Common myeloid progenitor, CD34-positive (primary cell): ENCODE data around the gene TACR2.

Experiments used
- CTCF ChIA-PET: fragments of 350-600 bp; sonication (Branson Sonifier 250); formaldehyde crosslinking; loops from one replicate; lab custom pipeline; 2021; ENCODE audit warnings: antibody characterized with exemption; lab: Charles Lee
- POLR2A ChIA-PET: fragments of 350-600 bp; sonication (Branson Sonifier 250); formaldehyde crosslinking; loops from one replicate; lab custom pipeline; 2021; ENCODE audit warnings: antibody characterized with exemption; lab: Charles Lee
- DNase-seq, 3 donors: peaks; one replicate each; pipeline versions ENCODE4 v3.0.0 to v3.0.0-alpha.2; 2013
- H3K27ac ChIP-seq, 2 experiments: 1 replicate in 1 of 2; 2 replicates in 1 of 2; pipeline ENCODE4 v1.7.0; 2013; ENCODE audit warnings: inconsistent platforms in 2 of 2, low read length in 2 of 2, mild to moderate bottlenecking in 2 of 2, low read depth in 1 of 2, moderate library complexity in 1 of 2; ENCODE audit not compliant: severe bottlenecking in 2 of 2, insufficient read depth in 1 of 2, poor library complexity in 1 of 2
- H3K27me3 ChIP-seq, 5 experiments: replicated peaks in 2 of 5; 1 replicate in 3 of 5; 2 replicates in 2 of 5; pipeline versions ENCODE4 v1.6.1 to v1.7.0; 2013; ENCODE audit warnings: low read length in 4 of 5, mild to moderate bottlenecking in 2 of 5, moderate library complexity in 2 of 5, inconsistent platforms in 1 of 5; ENCODE audit not compliant: insufficient read depth in 5 of 5, control insufficient read depth in 4 of 5
- H3K36me3 ChIP-seq, 4 experiments: 1 replicate in 2 of 4; 2 replicates in 2 of 4; pipeline versions ENCODE4 v1.6.1 to v1.7.0; 2013; ENCODE audit warnings: low read length in 3 of 4, control low read depth in 1 of 4, mild to moderate bottlenecking in 1 of 4; ENCODE audit not compliant: control insufficient read depth in 4 of 4, insufficient read depth in 4 of 4
- H3K4me1 ChIP-seq, 4 experiments: 1 replicate in 3 of 4; 2 replicates in 1 of 4; pipeline versions ENCODE4 v1.6.1 to v1.7.1; 2013; ENCODE audit warnings: low read length in 3 of 4, mild to moderate bottlenecking in 3 of 4, control low read depth in 1 of 4, inconsistent platforms in 1 of 4, moderate library complexity in 1 of 4; ENCODE audit not compliant: control insufficient read depth in 4 of 4, insufficient read depth in 4 of 4; ENCODE audit errors: control extremely low read depth in 1 of 4
- H3K4me3 ChIP-seq, 7 experiments: 1 replicate in 4 of 7; 2 replicates in 3 of 7; pipeline versions ENCODE4 v1.5.1 to v1.7.0; 2013; ENCODE audit warnings: mild to moderate bottlenecking in 7 of 7, low read length in 6 of 7, moderate library complexity in 6 of 7, inconsistent platforms in 2 of 7, low read depth in 2 of 7, control low read depth in 1 of 7; ENCODE audit not compliant: insufficient read depth in 4 of 7, control insufficient read depth in 1 of 7; ENCODE audit errors: extremely low read depth in 1 of 7
- H3K9me3 ChIP-seq, 5 experiments: 1 replicate in 4 of 5; 2 replicates in 1 of 5; pipeline versions ENCODE4 v1.6.1 to v1.7.1; 2013; ENCODE audit warnings: low read length in 4 of 5, mild to moderate bottlenecking in 2 of 5, inconsistent platforms in 1 of 5, low read depth in 1 of 5, moderate library complexity in 1 of 5; ENCODE audit not compliant: control insufficient read depth in 4 of 5, insufficient read depth in 2 of 5; ENCODE audit errors: control extremely low read depth in 1 of 5
- WGBS: methylation state at CpG from one replicate; pipeline ENCODE4 v1.1.5; 2013; ENCODE audit not compliant: insufficient coverage; 5-methylcytosine and 5-hydroxymethylcytosine counted together

The TACR2 gene

GRCh38 chr10:69372126-69372980 lies 44.4 kb downstream of the TACR2 start:
- no peaks in the 10 kb centered on the region for H3K9me3 ChIP-seq
- no peak overlapping the region for H3K27ac ChIP-seq
- H3K4me3 ChIP-seq = no peak overlapping the region
- peaks cover 0 to 8% (median 3%) of the 10 kb centered on the region in 4 experiments for H3K4me1 ChIP-seq
- no peak for DNase-seq
- 97% methylated on average over 5 of the region's 9 CpGs for WGBS
- ChIA-PET POLR2A (interaction anchor here (0.6 kb wide), 2 partner anchors 17 to 72 kb away, joined by 3 to 4 read pairs; no protein-coding TSS in a partner anchor), CTCF (interaction anchor here (1.0 to 1.6 kb wide), 2 partner anchors 17 to 134 kb away, joined by 3 to 4 read pairs; no protein-coding TSS in a partner anchor)
- H3K36me3 ChIP-seq = peaks cover 17 to 81% (median 50%) of the 10 kb centered on the region in 4 experiments
- no peaks in the 10 kb centered on the region for H3K27me3 ChIP-seq

- CTCF ChIA-PET = no interaction called here
- H3K27ac ChIP-seq = no peak overlapping the region
- no peaks in the 10 kb centered on the region for H3K9me3 ChIP-seq
- no peaks in the 10 kb centered on the region for H3K4me1 ChIP-seq
- H3K27me3 ChIP-seq = no peaks in the 10 kb centered on the region
- DNase-seq = no peak
- H3K36me3 ChIP-seq = peaks cover 11 to 80% (median 60%) of the 10 kb centered on the region in 4 experiments
- no peak overlapping the region for H3K4me3 ChIP-seq
- POLR2A ChIA-PET = no interaction called here
- WGBS = 92% methylated on average over 3 of the region's 4 CpGs
These were observed 49.2 kb downstream of the TACR2 start for GRCh38 chr10:69367469-69367868.

DNA sequence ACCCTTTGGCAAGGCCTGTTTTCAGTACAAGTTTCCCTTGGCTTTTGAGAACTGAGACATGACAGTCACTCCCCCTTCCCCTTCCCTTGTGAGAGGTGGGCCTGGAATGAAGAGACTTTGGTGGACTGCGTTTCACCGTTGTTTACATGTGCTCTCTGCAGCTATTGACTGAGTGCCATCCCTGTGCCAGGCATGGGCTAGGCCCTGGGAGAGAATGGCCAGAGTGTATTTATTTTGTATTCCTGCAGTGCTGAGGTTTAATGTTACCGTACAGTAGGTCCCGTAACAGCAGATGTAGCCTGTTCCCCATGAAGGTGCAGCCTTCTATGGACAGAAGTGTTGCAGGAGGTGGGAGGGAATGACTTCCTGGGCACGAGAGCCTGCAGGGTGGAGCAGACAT lies 50.0 kb downstream of the TACR2 start:
- CTCF ChIA-PET = no interaction called here
- H3K27me3 ChIP-seq = no peaks in the 10 kb centered on the region
- H3K9me3 ChIP-seq = no peaks in the 10 kb centered on the region
- H3K4me3 ChIP-seq = peak overlapping the region in 1 of 7 experiments; percentile 0
- H3K4me1 ChIP-seq = no peaks in the 10 kb centered on the region
- POLR2A ChIA-PET = no interaction called here
- no peak overlapping the region for H3K27ac ChIP-seq
- DNase-seq = no peak
- peaks cover 9 to 73% (median 54%) of the 10 kb centered on the region in 4 experiments for H3K36me3 ChIP-seq
- 89% methylated on average over 3 of the region's 5 CpGs for WGBS

GRCh38 chr10:69364232-69364940 lies 52.3 kb downstream of the TACR2 start:
- 100% methylated on average over 1 of the region's 9 CpGs for WGBS
- peak in 1 of 3 donors; percentile 5 for DNase-seq
- Histone ChIP-seq H3K27me3 (no peaks in the 10 kb centered on the region), H3K4me3 (no peak overlapping the region), H3K27ac (no peak overlapping the region), H3K36me3 (peaks cover 3 to 67% (median 51%) of the 10 kb centered on the region in 4 experiments), H3K9me3 (no peaks in the 10 kb centered on the region), H3K4me1 (peaks cover 3 to 14% (median 5%) of the 10 kb centered on the region in 4 experiments)
- CTCF ChIA-PET = interaction anchor here (0.9 to 3.0 kb wide), 6 partner anchors 8 to 126 kb away, joined by 3 to 11 read pairs (median 6); no protein-coding TSS in a partner anchor
- POLR2A ChIA-PET = no interaction called here

DNA sequence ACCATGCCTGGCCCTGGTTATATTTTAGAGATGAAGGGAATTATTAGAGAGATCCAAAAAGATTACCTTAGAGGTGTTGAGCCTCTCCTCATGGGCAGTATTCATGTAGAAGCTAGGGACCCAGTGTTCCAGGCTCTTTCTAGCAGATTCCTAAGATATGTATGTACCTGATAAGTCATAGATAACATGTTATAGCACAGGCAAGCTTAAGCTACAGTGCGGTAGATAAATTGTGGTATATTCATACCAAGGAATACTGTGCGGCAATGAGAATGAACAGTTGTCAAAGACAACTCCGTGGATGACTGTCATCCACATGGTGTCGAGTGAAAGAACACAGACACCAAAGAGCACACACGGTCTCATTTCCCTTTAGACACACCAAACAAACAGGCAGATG lies 53.1 kb downstream of the TACR2 start:
- Histone ChIP-seq H3K27ac (no peak overlapping the region), H3K9me3 (no peaks in the 10 kb centered on the region), H3K36me3 (peaks cover 0 to 60% (median 45%) of the 10 kb centered on the region in 4 experiments), H3K4me3 (no peak overlapping the region), H3K27me3 (no peaks in the 10 kb centered on the region), H3K4me1 (peaks cover 6 to 21% (median 11%) of the 10 kb centered on the region in 4 experiments)
- WGBS = 100% methylated on average over 5 of the region's 5 CpGs
- ChIA-PET POLR2A (no interaction called here), CTCF (interaction anchor here (1.0 to 3.0 kb wide), 7 partner anchors 10 to 125 kb away, joined by 3 to 11 read pairs (median 6); no protein-coding TSS in a partner anchor)
- no peak for DNase-seq

GRCh38 chr10:69362471-69362954 lies 54.2 kb downstream of the TACR2 start:
- H3K4me3 ChIP-seq = no peak overlapping the region
- no peaks in the 10 kb centered on the region for H3K27me3 ChIP-seq
- ChIA-PET POLR2A (no interaction called here), CTCF (interaction anchor here (1.0 to 3.0 kb wide), 4 partner anchors 9 to 44 kb away, joined by 3 to 11 read pairs (median 6); no protein-coding TSS in a partner anchor)
- no peaks in the 10 kb centered on the region for H3K9me3 ChIP-seq
- 95% methylated on average over 12 of the region's 13 CpGs for WGBS
- peaks cover 0 to 51% (median 41%) of the 10 kb centered on the region in 4 experiments for H3K36me3 ChIP-seq
- DNase-seq = no peak
- H3K27ac ChIP-seq = no peak overlapping the region
- peaks cover 6 to 27% (median 11%) of the 10 kb centered on the region in 4 experiments for H3K4me1 ChIP-seq
